ENCODE measurements around the gene LGALS7B.

DNA sequence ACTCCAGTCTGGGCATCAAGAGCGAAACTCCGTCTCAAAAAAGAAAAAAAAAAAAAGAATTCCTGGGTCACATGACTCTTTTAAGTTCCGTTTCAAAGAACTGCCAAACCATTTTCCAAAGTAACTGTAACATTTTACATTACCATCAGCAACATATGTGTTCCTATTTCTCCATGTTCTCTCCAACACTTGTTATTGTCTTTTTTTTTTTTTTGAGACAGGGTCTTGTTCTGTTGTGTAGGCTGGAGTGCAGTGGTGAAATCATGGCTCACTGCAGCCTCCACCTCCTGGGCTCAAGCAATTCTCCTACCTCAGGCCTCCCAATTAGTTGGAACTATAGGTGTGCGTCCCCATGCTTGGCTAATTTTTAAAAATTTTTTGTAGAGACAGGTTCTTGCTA is 6.5 kb downstream of the LGALS7B start:
- no peak for TF ChIP-seq EZH2 (IDR thresholded peaks at IDR 0.05; ENCODE audit: borderline replicate concordance, insufficient read depth, low read length, poor library complexity, severe bottlenecking)
- TF ChIP-seq, protein P1, sequence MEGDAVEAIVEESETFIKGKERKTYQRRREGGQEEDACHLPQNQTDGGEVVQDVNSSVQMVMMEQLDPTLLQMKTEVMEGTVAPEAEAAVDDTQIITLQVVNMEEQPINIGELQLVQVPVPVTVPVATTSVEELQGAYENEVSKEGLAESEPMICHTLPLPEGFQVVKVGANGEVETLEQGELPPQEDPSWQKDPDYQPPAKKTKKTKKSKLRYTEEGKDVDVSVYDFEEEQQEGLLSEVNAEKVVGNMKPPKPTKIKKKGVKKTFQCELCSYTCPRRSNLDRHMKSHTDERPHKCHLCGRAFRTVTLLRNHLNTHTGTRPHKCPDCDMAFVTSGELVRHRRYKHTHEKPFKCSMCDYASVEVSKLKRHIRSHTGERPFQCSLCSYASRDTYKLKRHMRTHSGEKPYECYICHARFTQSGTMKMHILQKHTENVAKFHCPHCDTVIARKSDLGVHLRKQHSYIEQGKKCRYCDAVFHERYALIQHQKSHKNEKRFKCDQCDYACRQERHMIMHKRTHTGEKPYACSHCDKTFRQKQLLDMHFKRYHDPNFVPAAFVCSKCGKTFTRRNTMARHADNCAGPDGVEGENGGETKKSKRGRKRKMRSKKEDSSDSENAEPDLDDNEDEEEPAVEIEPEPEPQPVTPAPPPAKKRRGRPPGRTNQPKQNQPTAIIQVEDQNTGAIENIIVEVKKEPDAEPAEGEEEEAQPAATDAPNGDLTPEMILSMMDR (IDR thresholded peaks at IDR 0.05; ENCODE audit: poor library complexity, severe bottlenecking) = no peak
- TF ChIP-seq EP300 (conservative IDR thresholded peaks at IDR 0.05; ENCODE audit: poor library complexity, severe bottlenecking) = no peak
- no peak for TF ChIP-seq MXI1 (conservative IDR thresholded peaks at IDR 0.05; ENCODE audit: poor library complexity, severe bottlenecking)
- TF ChIP-seq TAF1 (IDR thresholded peaks at IDR 0.05; ENCODE audit: low read depth) = no peak
